K562 (cell line): ENCODE measurements around the gene BCKDK. TPM values are rescaled to one million over a fixed set of nuclear protein-coding genes. Genes with fewer than 3 reads are reported as not detected.

Experiments used
- BHLHE40 ChIP-seq: IDR thresholded peaks from 2 replicates; pipeline ENCODE4 v1.6.1; 2011; ENCODE audit warnings: low read length, improper control_type of control experiment
- CREM ChIP-seq: IDR thresholded peaks from 2 replicates; pipeline ENCODE4 v1.6.1; 2014; ENCODE audit warnings: antibody characterized with exemption, low read depth
- CXXC5 ChIP-seq: fragments of 250-450 bp; sonication (Bioruptor Pico); IDR thresholded peaks from 2 replicates; pipeline ENCODE4 v1.8.0; 2022; ENCODE audit warnings: inconsistent platforms, mild to moderate bottlenecking, moderate library complexity
- E2F1 ChIP-seq: sonication (generic); formaldehyde crosslinking; IDR thresholded peaks from 2 replicates; pipeline ENCODE4 v1.8.1; 2023; ENCODE audit warnings: mild to moderate bottlenecking, missing genetic modification reagents, moderate library complexity
- ESRRA ChIP-seq: fragments of 450-650 bp; IDR thresholded peaks from 2 replicates; pipeline ENCODE4 v1.6.1; 2014; ENCODE audit warnings: low read depth, mild to moderate bottlenecking, moderate library complexity, borderline replicate concordance
- FOXK2 ChIP-seq, 2 experiments: fragments of 450-650 bp; IDR thresholded peaks in 1 of 2; conservative IDR thresholded peaks in 1 of 2; 2 replicates each; pipeline ENCODE4 v1.6.1; 2016; ENCODE audit warnings: low read depth in 2 of 2, mild to moderate bottlenecking in 1 of 2
- JUND ChIP-seq, 2 experiments: IDR thresholded peaks; 2 replicates in 1 of 2; 3 replicates in 1 of 2; pipeline ENCODE4 v1.6.1; 2011; ENCODE audit warnings: borderline replicate concordance in 2 of 2, low read depth in 2 of 2, low read length in 2 of 2, improper control_type of control experiment in 1 of 2, missing biosample characterization in 1 of 2, missing genetic modification characterization in 1 of 2, missing genetic modification reagents in 1 of 2
- KDM2B ChIP-seq: fragments of 250-450 bp; sonication (Bioruptor Pico); IDR thresholded peaks from 2 replicates; pipeline ENCODE4 v1.8.0; 2021; ENCODE audit warnings: mild to moderate bottlenecking, moderate library complexity
- KLF1 ChIP-seq: fragments of 450-650 bp; IDR thresholded peaks from 2 replicates; pipeline ENCODE4 v1.6.1; 2016; ENCODE audit warnings: missing genetic modification characterization, missing compliant biosample characterization
- MTF1 ChIP-seq: fragments of 250-450 bp; sonication (Bioruptor Pico); IDR thresholded peaks from 2 replicates; pipeline ENCODE4 v1.9.0; 2021; ENCODE audit warnings: moderate library complexity, mild to moderate bottlenecking, inconsistent platforms, borderline replicate concordance
- NFYB ChIP-seq: IDR thresholded peaks from 2 replicates; pipeline ENCODE4 v1.6.1; 2011; ENCODE audit warnings: mild to moderate bottlenecking, moderate library complexity; ENCODE audit not compliant: insufficient read length; ENCODE audit errors: extremely low read depth
- NONO ChIP-seq, 2 experiments: fragments of 200-400 bp in 1 of 2; fragments of 450-650 bp in 1 of 2; formaldehyde crosslinking in 1 of 2; IDR thresholded peaks; 2 replicates each; pipeline ENCODE4 v1.6.1; 2017; ENCODE audit warnings: low read depth in 2 of 2, mild to moderate bottlenecking in 2 of 2, moderate library complexity in 2 of 2, low read length in 1 of 2
- NR2C1 ChIP-seq, 2 experiments: fragments of 450-650 bp; IDR thresholded peaks; 2 replicates each; pipeline ENCODE4 v1.6.1; 2017; ENCODE audit warnings: mild to moderate bottlenecking in 2 of 2, antibody characterized with exemption in 1 of 2, inconsistent platforms in 1 of 2, missing compliant biosample characterization in 1 of 2, missing genetic modification characterization in 1 of 2
- PKNOX1 ChIP-seq: fragments of 450-650 bp; IDR thresholded peaks from 2 replicates; pipeline ENCODE4 v1.6.1; 2016
- SIRT6 ChIP-seq: IDR thresholded peaks from one replicate; pipeline ENCODE4 v1.6.1; 2012; ENCODE audit warnings: low read depth, mild to moderate bottlenecking, control low read depth, inconsistent platforms, low read length, moderate library complexity
- SRF ChIP-seq, 2 experiments: fragments of 250-450, 450-650 bp in 1 of 2; sonication (Bioruptor Pico) in 1 of 2; sonication (generic) in 1 of 2; formaldehyde crosslinking; IDR thresholded peaks; 2 replicates each; pipeline versions ENCODE4 v1.5.0 to v1.5.1; 2020 to 2022; ENCODE audit warnings: mild to moderate bottlenecking in 1 of 2, missing genetic modification reagents in 1 of 2
- STAT5B ChIP-seq: fragments of 250-450 bp; sonication (Bioruptor Pico); IDR thresholded peaks from 2 replicates; pipeline ENCODE4 v1.8.0; 2021; ENCODE audit warnings: mild to moderate bottlenecking, inconsistent platforms
- TCF7L2 ChIP-seq: fragments of 150-350 bp; IDR thresholded peaks from 2 replicates; pipeline ENCODE4 v1.6.1; 2016; ENCODE audit warnings: low read depth, mild to moderate bottlenecking, low read length, moderate library complexity
- ZBTB1 ChIP-seq: sonication (generic); formaldehyde crosslinking; IDR thresholded peaks from 2 replicates; pipeline ENCODE4 v1.8.1; 2023; ENCODE audit warnings: missing genetic modification reagents, low read depth, mild to moderate bottlenecking, borderline replicate concordance
- ZNF124 ChIP-seq: sonication (generic); formaldehyde crosslinking; IDR thresholded peaks from 2 replicates; pipeline ENCODE4 v1.8.1; 2022; ENCODE audit warnings: missing genetic modification reagents
- ZNF197 ChIP-seq: fragments of 200-800 bp; sonication (Bioruptor generic); IDR thresholded peaks from 2 replicates; pipeline ENCODE4 v1.6.1; 2016; ENCODE audit warnings: low read depth, missing genetic modification characterization, missing compliant biosample characterization
- ZNF224 ChIP-seq: sonication (generic); formaldehyde crosslinking; IDR thresholded peaks from 2 replicates; pipeline ENCODE4 v1.8.0; 2022; ENCODE audit warnings: mild to moderate bottlenecking, missing genetic modification reagents
- ZNF75A ChIP-seq: fragments of 450-650 bp; formaldehyde crosslinking; IDR thresholded peaks from 2 replicates; pipeline ENCODE4 v1.4.0; 2020; ENCODE audit warnings: mild to moderate bottlenecking
- polyA plus RNA-seq, 8 experiments: library from polyadenylated mRNA; depleted of rRNA in 4 of 8; stranded (reverse) in 5 of 8; unstranded in 3 of 8; fragments of >200 nt; fragmentation: Nextera tagmentation in 2 of 8; fragmentation: Illumina TruSeq in 1 of 8; extraction: Ambion mirVana in 2 of 8; extraction: Trizol in 1 of 8; gene quantifications; 2 replicates each; pipeline versions ENCODE4 v1.2.1 to v1.2.3, GENCODE V29; 2011 to 2014; ENCODE audit warnings: inconsistent platforms in 1 of 8, missing spikeins in 1 of 8
- total RNA-seq, 7 experiments: library from RNA; depleted of rRNA in 6 of 7; stranded (reverse); fragments of >200 nt in 6 of 7; fragmentation: Illumina TruSeq in 2 of 7; extraction: Trizol in 2 of 7; gene quantifications; 2 replicates each; pipeline versions ENCODE4 v1.2.1 to v1.2.3, GENCODE V29; 2011 to 2021; ENCODE audit warnings: low replicate concordance in 1 of 7
- TF ChIP-seq, protein P1 (sequence below): IDR thresholded peaks from 3 replicates; pipeline ENCODE4 v1.6.1; 2011; ENCODE audit warnings: borderline replicate concordance, mild to moderate bottlenecking; ENCODE audit not compliant: insufficient read length, insufficient read depth

The BCKDK gene
- total and polyA plus RNA-seq, 9 of the 15 experiments (the other 6 are each of a cell fraction or from before 2014, with no cell fraction given) = 0.58 to 34.8 (median 13.1) TPM

DNA sequence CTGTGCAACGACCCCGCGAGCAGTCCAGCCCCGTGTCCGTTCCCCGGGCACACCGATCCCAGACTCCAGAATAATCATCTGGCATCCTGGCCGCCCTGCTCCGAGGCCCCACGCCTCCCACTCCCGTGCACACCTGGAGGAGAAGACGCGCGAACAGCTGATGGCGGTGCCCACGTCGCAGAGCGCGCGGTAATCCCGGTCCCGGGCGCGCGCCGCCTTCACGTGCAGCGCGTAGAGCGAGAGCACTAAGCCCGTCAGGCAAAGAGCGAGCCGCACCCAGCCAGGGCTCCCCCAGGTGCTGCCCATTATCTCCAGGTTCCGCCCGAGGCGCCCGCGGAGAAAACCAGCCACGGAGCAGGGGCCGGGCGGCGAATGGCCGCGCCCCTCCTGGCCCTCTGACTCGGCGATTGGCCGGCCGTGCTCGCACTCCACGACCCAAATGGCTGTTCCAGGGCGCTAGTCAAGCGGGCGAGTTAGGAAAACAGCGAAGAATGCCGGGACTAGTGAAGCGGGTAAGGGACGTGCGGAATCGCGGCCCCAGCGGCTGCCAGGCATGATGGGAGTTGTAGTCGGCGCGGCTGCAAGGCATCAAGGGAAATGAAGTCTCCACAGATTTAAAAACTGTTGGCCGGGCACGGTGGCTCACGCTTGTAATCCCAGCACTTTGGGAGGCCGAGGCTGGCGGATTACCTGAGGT lies 13.6 kb upstream of the BCKDK start, which contains the start of gene VKORC1 (continued):
- TF ChIP-seq ZNF197 = 0 out of 2 replicates have a peak, but pooled peaks have one; percentile 74
- TF ChIP-seq KDM2B (CRISPR knock-in tag) = peak; percentile 12; the same call in 1 of the 2 replicates
- peak; percentile 79 for TF ChIP-seq CREM
- 0 out of 2 replicates have a peak, but pooled peaks have one; percentile 24 for TF ChIP-seq ESRRA
- peak in 1 of 2 experiments; percentile 65; a peak in 1 of 4 replicates for TF ChIP-seq SRF (CRISPR knock-in tag; IDR thresholded peaks at IDR 0.05)
- TF ChIP-seq ZNF224 (CRISPR knock-in tag) = no peak
- no peak for TF ChIP-seq SIRT6
- TF ChIP-seq NONO (IDR thresholded peaks at IDR 0.05; ENCODE audit: low read depth in 2 of 2, low read length in 1 of 2) = no peak
- TF ChIP-seq E2F1 = peak; percentile 73; the same call in 1 of the 2 replicates
- TF ChIP-seq TCF7L2 = peak; percentile 44; the same call in 1 of the 2 replicates
- peak; percentile 94 for TF ChIP-seq PKNOX1
- TF ChIP-seq KLF1 = peak; percentile 63; the same call in 1 of the 2 replicates
- TF ChIP-seq, protein P1, sequence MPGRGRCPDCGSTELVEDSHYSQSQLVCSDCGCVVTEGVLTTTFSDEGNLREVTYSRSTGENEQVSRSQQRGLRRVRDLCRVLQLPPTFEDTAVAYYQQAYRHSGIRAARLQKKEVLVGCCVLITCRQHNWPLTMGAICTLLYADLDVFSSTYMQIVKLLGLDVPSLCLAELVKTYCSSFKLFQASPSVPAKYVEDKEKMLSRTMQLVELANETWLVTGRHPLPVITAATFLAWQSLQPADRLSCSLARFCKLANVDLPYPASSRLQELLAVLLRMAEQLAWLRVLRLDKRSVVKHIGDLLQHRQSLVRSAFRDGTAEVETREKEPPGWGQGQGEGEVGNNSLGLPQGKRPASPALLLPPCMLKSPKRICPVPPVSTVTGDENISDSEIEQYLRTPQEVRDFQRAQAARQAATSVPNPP = no peak
- TF ChIP-seq ZNF75A (CRISPR knock-in tag) = no peak
- TF ChIP-seq ZBTB1 (CRISPR knock-in tag) = no peak
- TF ChIP-seq STAT5B (CRISPR knock-in tag) = no peak
- peak in 1 of 2 experiments; percentile 70; a peak in 2 of 4 replicates for TF ChIP-seq FOXK2 (conservative IDR thresholded peaks at IDR 0.05 in 1 of 2, IDR thresholded peaks at IDR 0.05 in 1 of 2; ENCODE audit: low read depth in 2 of 2)
- TF ChIP-seq BHLHE40 = peak; percentile 88
- TF ChIP-seq NFYB = peak; percentile 34
- no peak for TF ChIP-seq ZNF124
- TF ChIP-seq CXXC5 (CRISPR knock-in tag) = peak; percentile 92
- TF ChIP-seq JUND (IDR thresholded peaks at IDR 0.05; ENCODE audit: borderline replicate concordance, low read depth, low read length) = peak; percentile 62
- TF ChIP-seq JUND (tag; IDR thresholded peaks at IDR 0.05; ENCODE audit: borderline replicate concordance, low read depth, low read length) = no peak; the same call in 2 of the 3 replicates
- TF ChIP-seq MTF1 (CRISPR knock-in tag) = no peak
- no peak for TF ChIP-seq NR2C1 (IDR thresholded peaks at IDR 0.05)
- peak; percentile 66; the same call in 1 of the 2 replicates for TF ChIP-seq NR2C1 (tag; IDR thresholded peaks at IDR 0.05)
